Stimulated activated CD8-positive, alpha-beta memory T cell treated with anti-CD3 and anti-CD28 coated beads, Interleukin-2, amount 100 ng/mL, for 48 hours (primary cell): ENCODE data around the gene KCNH1.
A peak's percentile ranks its signal among the peaks of the same experiment; 100 is the strongest.

Experiments used
- DNase-seq, 2 donors: peaks; one replicate each; pipeline ENCODE4 v3.0.0-alpha.2; 2020; ENCODE audit warnings: low read depth in 2 of 2

KCNH1 gene

DNA sequence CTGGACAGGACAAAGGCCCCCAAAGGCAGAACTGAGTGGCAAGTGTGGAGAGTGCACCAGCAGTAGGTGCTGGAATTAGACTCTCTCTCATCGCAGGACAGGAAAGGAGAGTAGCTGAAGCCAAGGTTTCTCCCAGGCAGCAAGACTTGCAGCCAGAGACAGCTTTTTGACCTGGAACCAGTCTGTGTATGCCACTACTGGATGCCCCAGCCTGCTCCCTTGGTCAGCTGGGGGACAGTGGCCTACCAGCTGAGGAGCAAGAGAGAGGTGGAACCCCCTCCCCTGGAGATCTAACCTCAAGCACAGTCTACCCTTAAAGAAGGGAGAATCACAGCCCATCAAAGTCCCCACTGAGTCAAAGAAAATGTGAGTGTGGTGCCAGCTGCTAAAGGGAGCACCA, 375.7 kb downstream of the KCNH1 start:
- no peak for DNase-seq

DNA sequence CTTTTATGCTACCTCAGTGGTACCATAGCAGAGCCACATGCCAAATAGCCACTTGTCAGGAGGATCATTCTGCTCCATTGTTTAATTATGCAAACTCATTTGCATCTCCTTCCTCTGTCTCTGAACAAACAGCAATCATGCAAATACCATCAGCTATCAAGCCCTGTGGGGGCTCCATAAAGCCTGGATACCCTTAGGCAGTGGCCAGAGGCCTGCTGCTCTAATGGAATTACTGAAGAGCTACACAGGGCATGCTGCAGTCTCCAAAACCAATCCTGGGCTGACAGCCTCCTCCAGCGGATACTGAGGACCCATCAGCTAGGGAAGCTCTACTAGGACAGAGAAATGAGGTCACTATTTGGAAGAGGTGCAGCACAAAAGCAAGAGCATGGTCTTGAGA, 376.3 kb downstream of the KCNH1 start:
- DNase-seq, result no peak

DNA sequence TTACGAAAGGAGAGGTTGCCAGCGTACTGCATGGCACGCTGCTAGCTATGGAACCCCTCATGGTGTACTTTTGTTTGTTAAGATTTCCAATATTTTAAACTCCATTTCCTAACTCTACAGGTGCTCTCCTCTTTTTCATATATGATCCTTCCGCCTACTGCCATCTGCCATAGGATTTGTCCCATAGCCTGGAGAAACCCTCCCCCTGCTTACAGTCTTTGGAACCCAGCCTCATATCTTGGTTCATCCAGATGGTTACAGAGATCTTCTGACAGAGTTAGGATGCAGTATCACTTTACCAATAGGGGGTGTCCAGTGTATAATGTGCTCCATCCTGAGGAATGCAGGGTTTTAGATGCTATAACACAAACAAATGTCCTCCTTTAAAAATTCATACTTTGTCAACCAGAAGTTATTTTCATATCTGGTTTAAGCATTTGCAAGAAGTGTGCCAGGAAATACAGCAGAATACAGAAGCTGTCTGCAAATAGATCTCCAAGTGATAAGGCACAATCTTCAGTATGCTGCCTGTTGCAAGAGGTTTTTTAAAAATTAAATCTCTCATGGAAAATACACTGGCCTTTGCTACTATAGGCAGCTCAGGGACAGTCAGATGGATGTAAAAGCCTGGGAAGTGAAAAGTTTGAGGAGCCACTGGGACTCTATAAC, 377.8 kb downstream of the KCNH1 start:
- no peak for DNase-seq

DNA sequence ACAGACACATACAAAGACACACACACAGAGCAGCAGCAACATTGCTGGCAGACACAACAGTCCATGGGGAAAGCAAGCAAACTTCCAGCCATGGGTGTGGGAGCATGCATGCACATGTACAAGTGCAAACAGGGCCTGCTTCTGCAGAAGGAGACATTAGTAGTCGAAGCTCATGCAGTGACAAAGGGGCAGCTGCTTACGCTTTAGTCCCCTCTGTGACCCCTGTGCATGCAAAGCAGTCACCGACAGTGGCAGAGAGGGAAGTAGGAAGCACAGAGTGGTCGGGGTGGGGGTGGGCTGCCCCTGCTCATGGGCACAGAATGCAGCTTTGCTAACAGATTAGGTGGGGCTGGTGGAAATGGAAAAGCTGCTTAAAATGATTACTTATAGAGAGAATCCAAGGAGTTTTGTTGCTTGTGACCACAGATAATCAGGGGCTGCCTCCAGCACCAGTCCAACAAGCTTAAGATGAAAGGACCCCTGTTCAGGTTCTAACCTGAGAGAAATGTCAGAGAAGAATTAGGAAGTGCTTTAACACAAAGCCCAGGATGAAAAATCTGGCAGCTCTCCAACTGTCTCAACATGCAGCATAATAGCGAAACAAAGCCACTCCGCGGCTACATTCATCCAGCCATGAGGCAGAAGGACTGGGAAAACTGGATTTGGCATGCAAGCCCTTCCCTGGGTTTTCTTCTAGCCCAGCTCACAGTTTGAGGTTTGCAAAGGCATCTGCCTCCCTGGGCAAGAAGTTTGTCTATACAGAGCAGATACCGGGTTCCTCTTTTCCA, 378.9 kb downstream of the KCNH1 start:
- no peak for DNase-seq

DNA sequence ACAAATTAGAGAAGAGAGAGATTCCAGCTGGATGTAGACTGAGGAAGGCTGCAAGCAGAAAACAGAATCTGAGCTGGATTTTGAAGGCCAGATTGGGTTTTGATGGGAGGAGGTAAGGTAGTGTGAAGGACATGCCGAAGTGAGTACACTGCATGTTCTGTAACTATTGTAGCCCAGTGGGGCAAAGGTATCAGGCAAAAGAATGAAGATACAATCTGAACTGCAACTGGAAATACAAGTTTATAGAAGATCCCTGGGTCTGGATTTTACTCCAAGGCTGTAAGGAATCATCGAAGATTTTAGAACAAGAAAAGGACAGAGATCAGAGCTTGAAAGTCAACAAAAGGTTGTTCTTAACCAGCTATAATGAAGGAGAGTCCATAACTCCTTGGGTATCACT, 382.0 kb downstream of the KCNH1 start:
- no peak for DNase-seq

DNA sequence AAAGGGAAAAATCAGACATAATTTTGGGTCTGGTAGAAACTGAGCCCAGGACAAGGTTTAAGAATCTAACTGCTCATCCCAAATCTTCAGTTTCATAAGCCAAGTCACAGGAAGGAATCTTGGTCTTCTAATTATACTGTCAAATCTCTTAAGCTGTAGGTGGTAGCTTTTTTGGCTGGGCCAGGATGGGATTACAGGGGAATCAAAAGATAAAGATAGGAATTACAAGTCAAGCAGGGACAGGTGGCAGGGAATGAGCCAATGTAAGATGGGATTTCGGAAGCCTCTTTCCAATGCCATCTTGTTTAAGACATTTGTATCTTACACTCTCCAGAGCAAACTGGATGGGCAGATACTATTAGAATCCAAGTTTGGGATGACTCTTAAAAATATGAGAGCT, 383.5 kb downstream of the KCNH1 start:
- no peak for DNase-seq

DNA sequence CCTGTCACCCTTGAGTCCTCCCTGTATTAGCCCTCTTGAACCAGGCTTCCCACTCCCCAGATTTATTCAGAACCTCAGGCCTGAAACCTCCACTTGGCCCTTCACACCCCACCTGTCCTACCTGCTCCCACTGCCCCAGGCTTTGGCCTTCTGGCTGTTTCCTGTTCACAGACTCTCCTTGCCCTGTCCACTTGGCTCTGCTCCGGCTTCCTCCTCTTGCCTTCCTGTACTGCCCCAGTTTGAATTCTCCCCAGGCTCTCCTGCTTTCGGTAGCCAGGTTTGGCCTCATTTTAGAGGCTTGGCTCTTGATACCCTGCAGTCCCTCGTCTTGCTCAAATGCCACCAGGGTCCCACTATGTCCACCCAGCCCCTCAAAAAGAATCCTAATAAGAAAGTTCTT, 385.2 kb downstream of the KCNH1 start:
- no peak for DNase-seq

DNA sequence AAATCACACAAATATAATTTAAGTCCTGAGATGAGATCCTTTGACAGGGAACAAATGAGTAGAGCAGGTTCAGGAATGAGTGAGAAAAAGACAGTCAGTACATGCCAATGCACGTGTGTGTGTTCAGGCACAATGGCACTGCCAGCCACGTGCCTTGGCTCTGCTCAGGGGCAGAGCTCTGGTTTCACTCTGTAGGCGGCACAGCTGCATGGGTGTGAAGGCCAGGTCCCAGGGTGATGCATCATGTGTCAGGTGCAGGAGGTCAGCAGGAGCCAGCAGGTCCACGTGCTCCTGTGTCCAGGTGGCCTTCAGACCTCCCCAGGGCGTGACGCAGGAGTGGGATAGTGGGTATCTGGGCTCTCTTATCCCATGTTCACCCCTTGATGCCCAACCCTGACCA, 386.1 kb downstream of the KCNH1 start:
- no peak for DNase-seq

DNA sequence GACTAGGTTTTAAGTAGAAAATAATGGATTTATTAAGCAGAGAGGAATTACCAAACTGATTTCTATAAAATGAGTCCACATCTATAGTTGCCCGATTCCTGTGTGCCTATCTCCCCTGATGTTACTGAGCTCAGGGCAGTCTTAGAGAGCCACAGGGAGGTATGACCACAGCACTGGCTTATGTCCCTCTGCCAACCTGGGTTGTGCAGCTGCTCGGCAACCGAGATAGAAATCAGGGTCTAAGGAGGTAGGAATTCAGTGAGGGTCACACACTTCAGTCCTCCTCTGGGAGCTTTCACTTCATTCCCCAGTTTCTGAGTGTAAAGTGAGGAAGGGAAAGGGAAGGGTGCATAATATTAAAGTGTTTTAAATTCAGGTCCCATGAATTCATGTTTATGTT, 386.8 kb downstream of the KCNH1 start:
- DNase-seq, result no peak

DNA sequence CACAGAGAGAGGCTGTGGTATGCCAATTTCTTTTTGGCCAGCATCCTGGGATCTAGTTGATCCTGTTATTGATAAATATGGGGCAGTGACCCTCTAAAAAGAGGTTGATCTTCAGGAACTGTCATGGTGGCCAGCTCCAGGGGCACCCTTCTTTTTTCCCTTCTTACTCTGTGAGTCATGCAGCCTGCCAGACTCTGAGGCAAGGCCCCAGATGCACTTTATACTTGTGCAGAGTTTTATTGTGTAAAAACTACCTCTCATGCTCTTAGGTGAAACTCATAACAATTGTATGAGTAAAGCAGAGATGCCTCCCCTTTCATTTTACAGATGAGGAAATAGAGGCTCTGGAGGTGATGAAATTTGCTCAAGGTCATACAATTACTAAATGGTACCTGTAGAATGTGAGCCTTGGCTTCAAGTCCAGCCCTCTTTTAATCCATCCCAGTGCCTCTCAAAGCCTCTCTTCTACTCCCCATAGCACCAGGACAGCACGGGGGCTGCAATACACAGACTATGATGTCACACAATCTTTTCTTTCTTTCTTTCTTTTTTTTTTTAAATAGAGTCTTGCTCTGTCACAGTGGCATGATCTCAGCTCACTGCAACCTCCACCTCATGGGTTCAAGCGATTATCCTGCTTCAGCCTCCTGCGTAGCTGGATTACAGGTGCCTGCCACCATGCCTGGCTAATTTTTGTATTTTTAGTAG, 387.8 kb downstream of the KCNH1 start:
- DNase-seq, result no peak

DNA sequence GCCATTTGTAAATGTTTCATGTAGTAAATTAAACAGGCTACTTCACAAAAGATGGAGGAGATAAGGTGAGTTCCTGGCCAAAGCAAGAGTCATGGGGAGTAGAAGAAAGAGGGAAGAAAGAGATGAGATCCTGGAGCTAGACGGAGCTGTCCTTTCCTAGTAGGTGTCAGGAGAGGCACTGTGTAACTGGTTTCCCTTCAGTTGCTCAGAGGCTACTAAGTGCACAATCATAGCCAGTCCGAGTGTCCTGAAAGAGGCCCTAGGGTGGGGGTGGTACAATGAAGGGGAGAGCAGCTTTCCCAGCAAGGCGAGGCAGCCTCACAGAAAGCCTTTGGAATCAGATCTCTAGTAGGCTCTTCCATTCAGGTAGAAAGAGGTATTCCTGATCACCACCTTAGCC, 390.9 kb downstream of the KCNH1 start:
- DNase-seq, result no peak

DNA sequence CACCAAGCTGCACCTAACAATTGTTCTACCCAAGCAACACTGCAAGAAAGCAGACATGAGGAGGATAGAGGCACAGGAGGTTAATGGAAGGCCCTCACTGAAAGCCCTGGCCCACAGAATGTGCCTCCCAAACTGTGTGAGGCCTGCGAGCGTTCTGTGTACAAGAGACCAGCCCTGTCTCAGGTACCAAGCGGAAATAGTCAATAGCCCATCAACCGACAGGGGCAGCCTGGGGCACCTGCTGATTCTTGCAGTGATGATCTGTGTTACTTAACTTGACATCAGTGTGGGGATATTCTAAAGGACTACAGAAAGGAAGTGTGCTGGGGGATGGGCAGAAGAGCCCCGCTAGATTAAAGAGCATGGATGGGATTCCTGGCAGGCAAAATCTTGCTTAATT, 392.4 kb downstream of the KCNH1 start:
- no peak for DNase-seq

DNA sequence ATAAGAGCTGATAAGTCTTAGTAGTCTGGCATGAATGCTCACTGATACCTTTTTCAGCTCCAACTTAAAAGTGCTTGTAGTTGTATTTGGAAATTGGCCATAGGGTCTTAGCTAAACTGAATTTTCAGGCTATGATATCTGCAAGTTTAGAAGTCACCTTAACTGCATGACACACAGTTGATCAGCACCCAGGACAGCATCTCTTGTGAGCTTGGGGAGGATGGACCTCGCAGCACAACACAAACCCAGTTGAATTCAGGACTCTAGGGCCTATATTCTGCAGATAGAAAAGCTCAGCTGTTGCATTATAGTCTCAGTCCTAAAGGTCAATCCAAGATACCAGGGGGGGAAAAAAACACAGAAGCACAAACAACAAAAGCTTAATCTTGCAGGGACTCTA, 394.3 kb downstream of the KCNH1 start:
- DNase-seq, result no peak

DNA sequence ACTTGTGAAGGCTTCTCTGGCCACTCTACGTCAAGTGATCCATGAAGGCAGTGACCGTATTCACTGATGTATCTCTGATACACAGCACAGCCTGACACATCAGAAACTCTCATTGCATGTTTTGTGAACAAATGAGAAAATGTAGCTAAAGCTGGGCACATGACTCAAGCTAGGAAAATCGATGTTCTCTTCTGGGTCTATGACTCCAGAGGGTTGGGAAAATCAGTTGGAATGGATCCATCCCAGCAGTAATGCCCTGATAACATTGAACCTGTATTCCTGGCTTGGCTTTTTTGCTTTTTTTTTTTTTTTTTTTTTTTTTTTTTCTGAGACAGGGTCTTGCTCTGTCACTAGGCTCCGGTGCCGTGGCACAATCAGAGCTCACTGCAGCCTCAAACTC, 395.7 kb downstream of the KCNH1 start:
- no peak for DNase-seq

DNA sequence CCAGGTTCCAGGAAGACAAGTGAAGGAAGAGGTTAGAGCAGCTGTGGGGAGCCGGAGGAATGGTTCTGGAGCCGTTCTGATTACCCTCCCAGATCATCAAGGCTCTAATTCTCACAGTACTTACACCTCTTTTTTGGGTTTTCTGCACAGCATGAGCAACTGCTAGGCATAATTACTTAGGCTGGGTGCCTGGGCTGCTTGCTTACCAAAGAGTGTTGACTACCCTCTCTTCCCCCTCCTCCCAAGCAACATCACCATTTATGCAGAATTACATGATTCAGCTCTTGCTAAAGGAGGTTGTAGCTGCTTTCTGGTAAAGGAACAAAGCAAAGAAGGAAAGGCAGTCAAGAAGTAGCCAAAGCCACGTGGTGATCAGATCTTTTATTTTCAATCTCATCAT, 397.2 kb downstream of the KCNH1 start:
- DNase-seq, result no peak

DNA sequence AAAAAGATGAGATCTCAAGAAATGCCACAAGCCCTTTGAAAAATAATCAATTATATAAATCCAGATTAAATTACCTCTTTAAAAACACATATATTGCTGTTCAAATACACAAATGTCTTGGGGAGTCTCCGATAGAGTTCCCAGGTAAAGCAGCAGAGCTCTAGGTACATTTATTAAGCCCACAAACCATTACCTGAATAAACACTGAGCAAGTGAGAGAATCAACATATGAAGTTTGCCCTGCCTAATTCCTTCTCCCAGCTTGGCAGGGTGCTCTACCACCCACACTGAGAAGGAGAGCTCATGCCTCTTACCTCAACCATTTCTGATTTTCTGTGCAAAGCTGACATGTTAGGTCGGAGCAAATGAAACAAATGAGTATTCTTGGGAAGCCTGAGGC, 402.4 kb downstream of the KCNH1 start:
- no peak for DNase-seq

DNA sequence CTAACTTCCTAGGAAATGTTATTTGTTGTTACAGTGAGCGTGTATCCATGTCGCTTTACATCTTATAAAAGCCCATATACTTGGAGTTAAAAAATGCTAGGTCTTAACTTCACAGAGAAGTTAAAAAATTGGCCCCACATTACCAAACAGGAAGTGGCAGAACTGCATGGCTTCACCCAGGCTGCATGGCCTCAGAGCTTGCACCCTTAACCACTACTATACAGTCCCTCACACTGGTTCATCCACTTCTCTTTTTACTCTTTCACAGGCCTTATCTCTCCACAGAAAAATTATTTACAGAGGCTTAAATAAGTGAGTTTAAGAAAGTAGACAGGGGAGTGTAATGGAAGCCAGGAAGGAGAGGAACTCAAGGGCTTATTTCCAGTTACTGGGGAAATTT, 402.8 kb downstream of the KCNH1 start:
- no peak for DNase-seq

DNA sequence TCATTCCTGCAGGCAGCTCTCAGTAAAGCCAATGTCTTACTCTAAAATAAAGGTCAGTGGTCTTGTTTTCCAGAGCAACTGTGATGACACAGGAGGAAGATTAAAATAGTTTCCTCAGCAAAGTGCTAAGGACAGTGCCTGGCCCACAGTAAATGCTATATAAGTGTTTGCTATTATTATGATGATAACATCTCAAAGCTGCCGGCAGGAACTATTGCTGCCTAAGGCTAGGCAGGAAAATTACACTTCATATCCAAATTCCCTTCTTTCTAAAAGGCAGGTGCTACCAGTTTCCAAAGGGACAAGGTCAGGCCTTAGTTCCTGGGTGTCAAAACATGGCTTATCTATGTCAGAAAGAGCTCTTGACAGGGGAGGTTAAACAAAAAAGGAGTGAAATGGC, 403.9 kb downstream of the KCNH1 start:
- DNase-seq, result no peak

DNA sequence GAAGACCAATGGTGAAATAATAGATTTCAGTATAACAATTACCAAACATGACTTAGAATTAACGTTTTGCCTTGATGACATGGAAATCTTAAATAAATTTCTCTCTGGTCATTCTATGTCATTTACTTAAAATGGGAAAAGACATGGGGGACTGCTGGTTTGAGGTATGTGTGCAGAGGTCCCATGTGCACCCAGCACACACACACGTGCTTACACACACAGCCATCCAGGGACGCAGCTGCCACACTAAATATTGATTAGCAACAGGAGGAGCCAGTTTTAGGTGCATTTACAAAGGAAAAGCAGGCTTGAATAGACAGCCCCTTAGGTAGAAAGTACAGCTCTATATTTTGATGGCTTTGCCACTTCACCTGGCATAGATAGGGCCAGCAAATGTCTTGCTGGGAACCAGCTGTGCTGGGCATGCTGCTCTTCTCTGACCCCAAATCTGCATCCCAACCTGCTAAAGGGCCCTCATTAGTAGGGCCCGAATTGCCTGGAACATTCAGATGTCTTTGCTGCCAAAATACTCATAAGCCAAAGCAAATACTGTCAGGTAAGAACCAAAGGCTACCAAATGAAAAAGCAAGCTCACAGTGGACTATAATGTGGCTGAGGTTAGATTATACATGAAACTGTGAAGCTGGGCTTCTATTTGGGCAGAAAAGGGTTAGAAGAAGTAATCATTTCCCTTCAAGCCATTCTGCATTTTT, 405.4 kb downstream of the KCNH1 start:
- no peak for DNase-seq

DNA sequence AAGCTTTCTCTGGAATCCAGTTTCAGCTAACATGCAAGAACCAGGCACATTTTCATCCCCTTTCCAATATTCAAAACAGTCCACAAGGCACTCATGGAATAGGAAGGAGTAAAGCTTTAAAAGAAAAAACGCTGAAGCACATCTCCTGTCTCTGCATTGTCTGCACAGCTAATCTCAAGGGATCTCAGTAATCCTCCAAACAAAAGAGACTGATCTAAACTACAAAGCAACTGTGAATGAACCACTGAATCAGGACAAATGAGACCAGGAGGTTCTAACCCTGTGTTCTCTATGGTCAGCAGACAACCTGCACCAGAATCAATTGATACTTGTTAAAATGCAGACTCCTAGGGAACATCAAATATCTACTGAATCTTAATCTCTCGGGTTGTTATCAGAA, 406.2 kb downstream of the KCNH1 start:
- no peak for DNase-seq

DNA sequence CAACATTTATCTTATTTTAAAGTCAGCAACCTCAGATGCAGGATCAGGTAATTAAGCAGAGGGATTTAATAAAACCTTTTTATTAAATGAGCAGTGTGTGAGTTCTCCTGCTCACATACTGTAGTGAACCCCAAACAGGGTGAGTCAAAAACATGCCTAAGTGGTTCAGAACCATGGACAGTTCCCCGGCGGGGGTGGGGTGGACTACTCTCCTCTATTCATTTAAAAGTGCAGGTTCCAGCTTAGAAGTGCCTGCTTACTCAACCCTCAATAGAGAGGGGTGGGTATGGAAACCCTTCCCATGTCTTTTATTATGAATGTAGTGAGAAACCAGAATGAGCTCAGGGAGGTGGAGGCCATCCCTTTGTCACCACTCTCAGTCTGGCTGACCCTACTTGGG, 407.3 kb downstream of the KCNH1 start:
- DNase-seq, result peak in 1 of 2 donors; percentile 7

DNA sequence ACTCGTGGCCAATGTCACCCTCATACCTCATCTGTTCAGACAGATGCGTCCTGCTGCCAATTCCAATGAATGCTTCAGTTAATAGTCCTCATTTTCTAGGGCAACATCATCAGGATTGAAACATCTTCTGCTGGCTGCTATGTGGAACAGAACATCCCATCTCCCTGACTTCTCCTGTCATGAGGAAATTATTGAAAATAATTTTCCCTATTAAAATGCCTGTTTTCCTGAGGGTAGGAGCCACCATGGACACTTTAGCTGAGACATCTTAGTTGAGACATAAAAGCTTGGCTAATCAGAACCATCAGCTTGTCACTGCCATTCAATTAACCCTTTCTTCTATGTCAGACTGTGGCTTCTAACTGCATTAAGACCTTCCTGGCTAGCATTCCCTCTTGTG, 409.2 kb downstream of the KCNH1 start:
- DNase-seq, result no peak
